ENCODE data around the gene GPC6. TPM values are rescaled to one million over a fixed set of nuclear protein-coding genes. Genes with fewer than 3 reads are reported as not detected.

GPC6 gene
- total and polyA plus RNA-seq, 5 donors from 2014 or later = not detected

GRCh38 chr13:94308832-94309231 lies 1082.2 kb downstream of the GPC6 start:
- Histone ChIP-seq H3K36me3 (ENCODE audit: control insufficient read depth, insufficient read depth, low read length) (no peaks in the 10 kb centered on the region), H3K9me3 (ENCODE audit: control insufficient read depth in 2 of 2, low read length in 2 of 2) (no peaks in the 10 kb centered on the region), H3K4me1 (ENCODE audit: control insufficient read depth, insufficient read depth, low read length, poor library complexity, severe bottlenecking) (peaks cover 20% of the 10 kb centered on the region), H3K27me3 (ENCODE audit: control insufficient read depth, insufficient read depth, low read length) (no peaks in the 10 kb centered on the region), H3K27ac (ENCODE audit: insufficient read depth, low read length, poor library complexity, severe bottlenecking) (no peak overlapping the region), H3K4me3 (ENCODE audit: low read depth, low read length) (no peak overlapping the region)
- no peak overlapping the region for H3K4me3 Mint-ChIP-seq
- H3K27ac Mint-ChIP-seq = no peak overlapping the region
- ATAC-seq (ENCODE audit: low read depth in 2 of 2) (no peak), DNase-seq (no peak)
- no peaks in the 10 kb centered on the region for H3K9me3 Mint-ChIP-seq
- H3K4me1 Mint-ChIP-seq = peaks cover 8 to 33% (median 18%) of the 10 kb centered on the region in 4 donors
- H3K27me3 Mint-ChIP-seq = no peaks in the 10 kb centered on the region
- H3K36me3 Mint-ChIP-seq = no peaks in the 10 kb centered on the region

- Histone ChIP-seq H3K4me1 (ENCODE audit: control insufficient read depth, insufficient read depth, low read length, poor library complexity, severe bottlenecking) (peaks cover 20% of the 10 kb centered on the region), H3K4me3 (ENCODE audit: low read depth, low read length) (no peak overlapping the region), H3K36me3 (ENCODE audit: control insufficient read depth, insufficient read depth, low read length) (no peaks in the 10 kb centered on the region), H3K27me3 (ENCODE audit: control insufficient read depth, insufficient read depth, low read length) (no peaks in the 10 kb centered on the region), H3K27ac (ENCODE audit: insufficient read depth, low read length, poor library complexity, severe bottlenecking) (no peak overlapping the region), H3K9me3 (ENCODE audit: control insufficient read depth in 2 of 2, low read length in 2 of 2) (no peaks in the 10 kb centered on the region)
- no peak overlapping the region for H3K27ac Mint-ChIP-seq
- H3K4me3 Mint-ChIP-seq = no peak overlapping the region
- H3K9me3 Mint-ChIP-seq = no peaks in the 10 kb centered on the region
- no peak for ATAC-seq (ENCODE audit: low read depth in 2 of 2)
- no peaks in the 10 kb centered on the region for H3K27me3 Mint-ChIP-seq
- H3K36me3 Mint-ChIP-seq = no peaks in the 10 kb centered on the region
- DNase-seq = no peak
- peaks cover 5 to 29% (median 18%) of the 10 kb centered on the region in 4 donors for H3K4me1 Mint-ChIP-seq
These were observed 1083.0 kb downstream of the GPC6 start for GRCh38 chr13:94309576-94309975.

- Histone ChIP-seq H3K36me3 (ENCODE audit: control insufficient read depth, insufficient read depth, low read length) (no peaks in the 10 kb centered on the region), H3K27ac (ENCODE audit: insufficient read depth, low read length, poor library complexity, severe bottlenecking) (no peak overlapping the region), H3K27me3 (ENCODE audit: control insufficient read depth, insufficient read depth, low read length) (no peaks in the 10 kb centered on the region), H3K4me1 (ENCODE audit: control insufficient read depth, insufficient read depth, low read length, poor library complexity, severe bottlenecking) (peaks cover 20% of the 10 kb centered on the region), H3K4me3 (ENCODE audit: low read depth, low read length) (no peak overlapping the region), H3K9me3 (ENCODE audit: control insufficient read depth in 2 of 2, low read length in 2 of 2) (no peaks in the 10 kb centered on the region)
- no peak for ATAC-seq (ENCODE audit: low read depth in 2 of 2)
- peaks cover 4 to 28% (median 20%) of the 10 kb centered on the region in 4 donors for H3K4me1 Mint-ChIP-seq
- no peaks in the 10 kb centered on the region for H3K27me3 Mint-ChIP-seq
- no peak overlapping the region for H3K4me3 Mint-ChIP-seq
- H3K27ac Mint-ChIP-seq = no peak overlapping the region
- H3K9me3 Mint-ChIP-seq = no peaks in the 10 kb centered on the region
- no peak for DNase-seq
- H3K36me3 Mint-ChIP-seq = no peaks in the 10 kb centered on the region
These were observed 1083.6 kb downstream of the GPC6 start for GRCh38 chr13:94309997-94310855.

- Histone ChIP-seq H3K27me3 (ENCODE audit: control insufficient read depth, insufficient read depth, low read length) (no peaks in the 10 kb centered on the region), H3K9me3 (ENCODE audit: control insufficient read depth in 2 of 2, low read length in 2 of 2) (no peaks in the 10 kb centered on the region), H3K36me3 (ENCODE audit: control insufficient read depth, insufficient read depth, low read length) (no peaks in the 10 kb centered on the region), H3K27ac (ENCODE audit: insufficient read depth, low read length, poor library complexity, severe bottlenecking) (peak overlapping the region; percentile 67), H3K4me3 (ENCODE audit: low read depth, low read length) (peak overlapping the region; percentile 23), H3K4me1 (ENCODE audit: control insufficient read depth, insufficient read depth, low read length, poor library complexity, severe bottlenecking) (peaks cover 23% of the 10 kb centered on the region)
- H3K27me3 Mint-ChIP-seq = no peaks in the 10 kb centered on the region
- H3K4me3 Mint-ChIP-seq = peak overlapping the region in 1 of 4 donors; percentile 88
- no peaks in the 10 kb centered on the region for H3K9me3 Mint-ChIP-seq
- no peak for ATAC-seq (ENCODE audit: low read depth in 2 of 2)
- peaks cover 6 to 38% (median 24%) of the 10 kb centered on the region in 4 donors for H3K4me1 Mint-ChIP-seq
- H3K36me3 Mint-ChIP-seq = no peaks in the 10 kb centered on the region
- DNase-seq = no peak
- peak overlapping the region in 2 of 3 donors; percentile 57 to 93 for H3K27ac Mint-ChIP-seq
These were observed 1085.3 kb downstream of the GPC6 start for GRCh38 chr13:94311893-94312292.

- H3K27me3 ChIP-seq (ENCODE audit: control insufficient read depth, insufficient read depth, low read length) = no peaks in the 10 kb centered on the region
- H3K4me1 Mint-ChIP-seq = peaks cover 11 to 46% (median 31%) of the 10 kb centered on the region in 4 donors
- peak overlapping the region; percentile 68 to 88 (median 74) for H3K4me3 Mint-ChIP-seq
- ATAC-seq (ENCODE audit: low read depth in 2 of 2) (peak; percentile 47 to 53), DNase-seq (peak in 2 of 3 donors; percentile 43 to 45)
- H3K36me3 Mint-ChIP-seq = no peaks in the 10 kb centered on the region
- H3K27ac ChIP-seq (ENCODE audit: insufficient read depth, low read length, poor library complexity, severe bottlenecking) = peak overlapping the region; percentile 67
- no peaks in the 10 kb centered on the region for H3K27me3 Mint-ChIP-seq
- peaks cover 31% of the 10 kb centered on the region for H3K4me1 ChIP-seq (ENCODE audit: control insufficient read depth, insufficient read depth, low read length, poor library complexity, severe bottlenecking)
- H3K27ac Mint-ChIP-seq = peak overlapping the region; percentile 88 to 94 (median 93)
- H3K36me3 ChIP-seq (ENCODE audit: control insufficient read depth, insufficient read depth, low read length) = no peaks in the 10 kb centered on the region
- H3K9me3 Mint-ChIP-seq = no peaks in the 10 kb centered on the region
- H3K4me3 ChIP-seq (ENCODE audit: low read depth, low read length) = peak overlapping the region; percentile 61
- H3K9me3 ChIP-seq (ENCODE audit: control insufficient read depth in 2 of 2, low read length in 2 of 2) = no peaks in the 10 kb centered on the region
These were observed 1086.1 kb downstream of the GPC6 start for GRCh38 chr13:94312511-94313216.

- Histone ChIP-seq H3K36me3 (ENCODE audit: control insufficient read depth, insufficient read depth, low read length) (no peaks in the 10 kb centered on the region), H3K4me1 (ENCODE audit: control insufficient read depth, insufficient read depth, low read length, poor library complexity, severe bottlenecking) (peaks cover 31% of the 10 kb centered on the region), H3K27ac (ENCODE audit: insufficient read depth, low read length, poor library complexity, severe bottlenecking) (peak overlapping the region; percentile 67), H3K4me3 (ENCODE audit: low read depth, low read length) (peak overlapping the region; percentile 61), H3K27me3 (ENCODE audit: control insufficient read depth, insufficient read depth, low read length) (no peaks in the 10 kb centered on the region), H3K9me3 (ENCODE audit: control insufficient read depth in 2 of 2, low read length in 2 of 2) (no peaks in the 10 kb centered on the region)
- no peak for ATAC-seq (ENCODE audit: low read depth in 2 of 2)
- Mint-ChIP-seq H3K27ac (peak overlapping the region; percentile 74 to 93 (median 88)), H3K9me3 (no peaks in the 10 kb centered on the region), H3K4me1 (peaks cover 14 to 50% (median 34%) of the 10 kb centered on the region in 4 donors), H3K36me3 (no peaks in the 10 kb centered on the region), H3K27me3 (no peaks in the 10 kb centered on the region), H3K4me3 (peak overlapping the region in 1 of 4 donors; percentile 68)
- DNase-seq = no peak
These were observed 1086.8 kb downstream of the GPC6 start for GRCh38 chr13:94313321-94313910.

- H3K27me3 Mint-ChIP-seq = no peaks in the 10 kb centered on the region
- no peak overlapping the region for H3K4me3 Mint-ChIP-seq
- Histone ChIP-seq H3K36me3 (ENCODE audit: control insufficient read depth, insufficient read depth, low read length) (no peaks in the 10 kb centered on the region), H3K9me3 (ENCODE audit: control insufficient read depth in 2 of 2, low read length in 2 of 2) (no peaks in the 10 kb centered on the region), H3K27me3 (ENCODE audit: control insufficient read depth, insufficient read depth, low read length) (no peaks in the 10 kb centered on the region), H3K27ac (ENCODE audit: insufficient read depth, low read length, poor library complexity, severe bottlenecking) (peak overlapping the region; percentile 67), H3K4me1 (ENCODE audit: control insufficient read depth, insufficient read depth, low read length, poor library complexity, severe bottlenecking) (peaks cover 31% of the 10 kb centered on the region), H3K4me3 (ENCODE audit: low read depth, low read length) (no peak overlapping the region)
- H3K4me1 Mint-ChIP-seq = peaks cover 14 to 50% (median 34%) of the 10 kb centered on the region in 4 donors
- ATAC-seq (ENCODE audit: low read depth in 2 of 2) = no peak
- H3K27ac Mint-ChIP-seq = peak overlapping the region in 2 of 3 donors; percentile 52 to 93
- no peaks in the 10 kb centered on the region for H3K9me3 Mint-ChIP-seq
- no peak for DNase-seq
- H3K36me3 Mint-ChIP-seq = no peaks in the 10 kb centered on the region
These were observed 1087.3 kb downstream of the GPC6 start for GRCh38 chr13:94313926-94314325.

All from CD4-positive, CD25-positive, alpha-beta regulatory T cell (primary cell).